NB4 (cell line): Measurements from ENCODE around the gene CHAF1A.

ENCODE experiments used
- DNase-seq: peaks from one replicate; pipeline ENCODE4 v3.0.0; 2010; ENCODE audit warnings: low read depth
- H3K4me3 ChIP-seq: one replicate; pipeline ENCODE4 v1.5.1; 2011; ENCODE audit warnings: mild to moderate bottlenecking, low read depth, low read length, moderate library complexity
- MAX ChIP-seq: IDR thresholded peaks from 2 replicates; pipeline ENCODE4 v1.6.1; 2011; ENCODE audit warnings: low read depth, low read length
- MYC ChIP-seq: IDR thresholded peaks from 2 replicates; pipeline ENCODE4 v1.6.1; 2011; ENCODE audit warnings: low read depth, low read length
- POLR2A ChIP-seq: IDR thresholded peaks from 2 replicates; pipeline ENCODE4 v1.6.1; 2011; ENCODE audit warnings: mild to moderate bottlenecking; ENCODE audit not compliant: insufficient read length; ENCODE audit errors: extremely low read depth
- TF ChIP-seq, protein P1 (sequence below): IDR thresholded peaks from one replicate; pipeline ENCODE4 v1.5.1; 2012; ENCODE audit warnings: low read depth, low read length

CHAF1A gene

DNA sequence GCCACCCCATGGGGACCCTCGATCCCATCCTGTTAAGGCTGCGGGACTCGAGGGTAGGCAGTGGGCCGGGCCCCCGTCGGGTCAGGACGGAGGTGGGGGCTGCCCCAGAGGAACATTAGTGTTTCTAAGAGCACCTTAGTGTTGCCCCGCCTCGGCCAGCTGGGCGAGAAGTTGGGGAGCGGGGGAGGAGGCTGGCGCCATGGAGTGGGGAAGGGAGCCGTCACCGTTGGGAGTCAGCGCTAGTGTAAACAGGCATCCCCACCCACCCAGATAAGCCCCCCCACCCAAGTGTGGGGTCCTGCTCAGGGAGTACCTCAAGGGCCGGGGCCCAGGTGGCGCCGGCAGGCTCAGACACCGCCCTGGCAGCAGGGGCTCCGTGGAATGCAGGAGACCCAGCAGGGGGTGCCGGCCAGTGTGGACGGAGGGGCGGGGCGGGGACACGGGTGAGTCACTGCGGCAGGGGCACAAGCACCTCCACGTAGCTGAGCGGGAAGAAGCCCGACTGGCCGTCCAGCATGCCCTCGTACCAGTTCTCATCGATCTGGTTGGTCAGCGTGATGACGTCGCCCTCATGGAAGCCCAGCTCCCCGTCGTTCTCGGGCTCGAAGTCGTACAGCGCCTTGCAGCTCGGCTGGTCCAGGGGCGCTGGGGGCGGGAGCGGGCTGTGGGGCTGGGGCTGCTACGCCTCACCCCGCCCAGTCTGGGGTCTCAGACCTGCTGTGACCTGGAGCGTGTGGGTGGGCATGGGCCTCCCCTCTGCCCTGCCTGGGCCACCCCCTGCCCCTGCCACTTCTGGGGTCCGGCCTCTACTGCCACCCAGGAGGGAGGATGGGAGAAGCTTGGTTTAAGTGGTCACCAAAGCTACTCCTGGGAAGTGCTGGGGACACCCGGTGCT is 41.0 kb upstream of the CHAF1A start:
- DNase-seq = no peak
- no peak for TF ChIP-seq MYC
- no peak for TF ChIP-seq MAX
- TF ChIP-seq POLR2A = no peak
- TF ChIP-seq, protein P1, sequence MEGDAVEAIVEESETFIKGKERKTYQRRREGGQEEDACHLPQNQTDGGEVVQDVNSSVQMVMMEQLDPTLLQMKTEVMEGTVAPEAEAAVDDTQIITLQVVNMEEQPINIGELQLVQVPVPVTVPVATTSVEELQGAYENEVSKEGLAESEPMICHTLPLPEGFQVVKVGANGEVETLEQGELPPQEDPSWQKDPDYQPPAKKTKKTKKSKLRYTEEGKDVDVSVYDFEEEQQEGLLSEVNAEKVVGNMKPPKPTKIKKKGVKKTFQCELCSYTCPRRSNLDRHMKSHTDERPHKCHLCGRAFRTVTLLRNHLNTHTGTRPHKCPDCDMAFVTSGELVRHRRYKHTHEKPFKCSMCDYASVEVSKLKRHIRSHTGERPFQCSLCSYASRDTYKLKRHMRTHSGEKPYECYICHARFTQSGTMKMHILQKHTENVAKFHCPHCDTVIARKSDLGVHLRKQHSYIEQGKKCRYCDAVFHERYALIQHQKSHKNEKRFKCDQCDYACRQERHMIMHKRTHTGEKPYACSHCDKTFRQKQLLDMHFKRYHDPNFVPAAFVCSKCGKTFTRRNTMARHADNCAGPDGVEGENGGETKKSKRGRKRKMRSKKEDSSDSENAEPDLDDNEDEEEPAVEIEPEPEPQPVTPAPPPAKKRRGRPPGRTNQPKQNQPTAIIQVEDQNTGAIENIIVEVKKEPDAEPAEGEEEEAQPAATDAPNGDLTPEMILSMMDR = no peak

GRCh38 chr19:4362101-4362828 is 40.2 kb upstream of the CHAF1A start:
- no peak overlapping the region for H3K4me3 ChIP-seq
- no peak for DNase-seq
- TF ChIP-seq POLR2A = no peak
- no peak for TF ChIP-seq MYC
- TF ChIP-seq, protein P1 = no peak
- TF ChIP-seq MAX = no peak

More for the DNA sequence above, 41.0 kb upstream of the CHAF1A start:
- H3K4me3 ChIP-seq = no peak overlapping the region

- TF ChIP-seq MYC (peak; percentile 50), MAX (peak; percentile 33; the same call in 1 of the 2 replicates)
- TF ChIP-seq, protein P1 = no peak
- DNase-seq = no peak
- H3K4me3 ChIP-seq = no peak overlapping the region
Observed at GRCh38 chr19:4362831-4363545, 39.5 kb upstream of the CHAF1A start.

DNA sequence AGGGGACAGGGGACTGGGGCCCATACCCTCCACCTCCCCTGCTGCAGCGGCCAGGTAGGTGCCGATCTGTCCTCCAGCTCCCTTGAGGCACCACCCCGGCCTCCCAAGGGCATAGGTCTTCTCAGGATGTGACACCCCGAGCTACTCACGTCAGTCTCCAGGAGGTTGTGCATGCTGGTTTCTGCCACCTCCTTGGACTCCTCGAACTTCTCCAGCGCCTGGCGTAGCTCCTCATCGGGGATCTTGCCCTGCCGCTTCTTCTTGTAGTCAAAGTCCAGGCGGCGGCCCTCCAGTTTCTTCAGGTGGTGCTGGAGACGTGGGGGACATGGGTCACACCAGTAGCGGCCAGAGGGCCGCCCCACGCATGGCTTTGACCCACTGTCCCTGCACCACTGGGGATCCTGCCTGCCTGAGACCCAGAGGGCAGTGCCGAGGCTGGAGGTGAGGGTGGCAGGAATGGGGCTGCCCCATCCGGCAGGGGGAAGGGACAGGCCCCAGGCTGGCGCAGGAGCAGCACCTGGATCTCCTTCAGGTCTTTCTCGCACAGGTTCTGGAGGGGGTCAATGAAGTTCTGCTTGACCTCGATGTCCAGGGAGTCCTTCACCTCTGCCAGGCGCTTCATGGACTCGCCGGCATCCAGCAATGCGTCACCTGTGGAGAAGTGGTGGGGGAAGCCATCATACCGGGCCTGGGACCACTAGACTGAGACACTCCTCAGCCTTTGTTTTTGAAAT is 38.7 kb upstream of the CHAF1A start:
- no peak for DNase-seq
- TF ChIP-seq MYC = no peak
- TF ChIP-seq, protein P1 = no peak
- no peak for TF ChIP-seq POLR2A
- no peak for TF ChIP-seq MAX
- H3K4me3 ChIP-seq = no peak overlapping the region

DNA sequence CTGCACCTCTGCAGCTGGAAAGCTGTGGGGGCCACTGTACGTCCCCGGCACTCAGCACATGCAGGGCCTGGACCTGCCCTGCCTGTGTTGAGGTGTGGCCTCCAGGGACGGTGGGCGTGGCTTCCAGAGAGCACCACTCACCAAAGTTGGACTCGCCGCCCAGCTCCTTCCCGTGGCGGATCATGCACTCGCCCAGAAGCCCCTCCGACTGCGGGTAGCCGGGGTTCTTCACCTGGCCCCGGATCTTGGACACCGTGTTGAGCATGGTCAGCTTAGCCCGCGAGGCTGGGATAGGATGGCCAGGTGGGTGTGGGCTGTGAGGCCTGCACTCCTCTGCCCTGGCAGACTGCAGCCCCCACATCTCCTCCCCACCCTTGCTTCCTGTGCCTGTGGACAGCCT is 37.1 kb upstream of the CHAF1A start:
- DNase-seq = no peak
- no peak overlapping the region for H3K4me3 ChIP-seq
- TF ChIP-seq MAX (no peak), POLR2A (no peak), MYC (no peak)
- TF ChIP-seq, protein P1 = no peak
